B cell (primary cell): Measurements from ENCODE around the gene DENND1A. TPM values are rescaled to one million over a fixed set of nuclear protein-coding genes. Genes with fewer than 3 reads are reported as not detected.

Source experiments
- ATAC-seq: fragments of 200-7000 bp; cut with Tn5 transposase; one replicate; pipeline ENCODE4 v1.10.0; 2021; ENCODE audit warnings: low read depth, mild to moderate bottlenecking, moderate number of reproducible peaks, moderate library complexity
- CTCF ChIA-PET: fragments of 350-600 bp; sonication (Branson Sonifier 250); formaldehyde crosslinking; loops from one replicate; lab custom pipeline; 2021; ENCODE audit warnings: antibody characterized with exemption, inconsistent platforms; lab: Charles Lee
- POLR2A ChIA-PET: fragments of 350-600 bp; sonication (Branson Sonifier 250); formaldehyde crosslinking; loops from one replicate; lab custom pipeline; 2021; ENCODE audit warnings: antibody characterized with exemption; lab: Charles Lee
- DNase-seq: peaks from one replicate; pipeline ENCODE4 v3.0.0; 2013
- H2AFZ ChIP-seq: 2 replicates; pipeline ENCODE4 v1.6.1; 2012; ENCODE audit warnings: mild to moderate bottlenecking, low read depth, low read length; ENCODE audit not compliant: insufficient read depth, poor library complexity, severe bottlenecking
- H3K27ac ChIP-seq, 2 donors: 1 replicate in 1 of 2; 2 replicates in 1 of 2; pipeline ENCODE4 v1.5.1; 2012 to 2013; ENCODE audit warnings: low read length in 2 of 2, mild to moderate bottlenecking in 2 of 2, moderate library complexity in 1 of 2
- H3K27me3 ChIP-seq, 4 experiments: fragments of 200-600 bp in 1 of 4; sonication (generic) in 1 of 4; replicated peaks in 1 of 4; 1 replicate in 2 of 4; 2 replicates in 2 of 4; pipeline versions ENCODE4 v1.6.1 to v1.7.0; 2013 to 2016; ENCODE audit warnings: low read length in 3 of 4, mild to moderate bottlenecking in 2 of 4, mixed read lengths in 1 of 4, moderate library complexity in 1 of 4; ENCODE audit not compliant: insufficient read depth in 4 of 4, control insufficient read depth in 3 of 4; ENCODE audit errors: control extremely low read depth in 1 of 4
- H3K36me3 ChIP-seq, 2 experiments: replicated peaks in 1 of 2; 1 replicate in 1 of 2; 2 replicates in 1 of 2; pipeline versions ENCODE4 v1.6.1 to v1.7.1; 2013; ENCODE audit warnings: low read length in 1 of 2; ENCODE audit not compliant: insufficient read depth in 2 of 2, control insufficient read depth in 1 of 2; ENCODE audit errors: control extremely low read depth in 1 of 2, extremely low read depth in 1 of 2
- H3K4me1 ChIP-seq, 2 donors: fragments of 200-600 bp in 1 of 2; sonication (generic) in 1 of 2; 1 replicate in 1 of 2; 2 replicates in 1 of 2; pipeline versions ENCODE4 v1.5.1 to v1.6.1; 2013 to 2017; ENCODE audit warnings: low read length in 2 of 2; ENCODE audit not compliant: control insufficient read depth in 2 of 2, insufficient read depth in 2 of 2
- H3K4me2 ChIP-seq: replicated peaks from 2 replicates; pipeline ENCODE3; 2012; ENCODE audit warnings: mild to moderate bottlenecking, low read depth, low read length; ENCODE audit not compliant: poor library complexity, severe bottlenecking
- H3K4me3 ChIP-seq, 5 experiments: fragments of 200-600 bp in 1 of 5; sonication (generic) in 1 of 5; 1 replicate in 3 of 5; 2 replicates in 2 of 5; pipeline versions ENCODE4 v1.5.1 to v1.7.0; 2011 to 2016; ENCODE audit warnings: low read length in 4 of 5, mild to moderate bottlenecking in 4 of 5, low read depth in 2 of 5, control low read depth in 1 of 5, moderate library complexity in 1 of 5; ENCODE audit not compliant: insufficient read depth in 1 of 5; ENCODE audit errors: control extremely low read depth in 1 of 5, extremely low read depth in 1 of 5
- H3K79me2 ChIP-seq: fragments of 200-600 bp; sonication (generic); one replicate; pipeline ENCODE4 v1.6.0; 2016; ENCODE audit warnings: low read length; ENCODE audit not compliant: control insufficient read depth, insufficient read depth
- H3K9ac ChIP-seq: fragments of 200-600 bp; sonication (generic); 2 replicates; pipeline ENCODE4 v1.6.1; 2017; ENCODE audit warnings: mild to moderate bottlenecking, low read length, moderate library complexity
- H3K9me3 ChIP-seq, 3 donors: one replicate each; pipeline versions ENCODE4 v1.6.1 to v1.7.1; 2013; ENCODE audit warnings: low read length in 2 of 3; ENCODE audit not compliant: control insufficient read depth in 2 of 3, insufficient read depth in 1 of 3; ENCODE audit errors: control extremely low read depth in 1 of 3
- H4K20me1 ChIP-seq: 2 replicates; pipeline ENCODE4 v1.6.0; 2012; ENCODE audit warnings: mild to moderate bottlenecking, low read length; ENCODE audit not compliant: insufficient read depth, control insufficient read depth, poor library complexity, severe bottlenecking
- H3K27ac Mint-ChIP-seq: one replicate; pipeline ENCODE4 v1.8.0; 2021; ENCODE audit warnings: mixed read lengths
- H3K27me3 Mint-ChIP-seq: one replicate; pipeline ENCODE4 v1.8.0; 2021; ENCODE audit warnings: mixed read lengths
- H3K4me1 Mint-ChIP-seq: one replicate; pipeline ENCODE4 v1.8.0; 2021; ENCODE audit warnings: mixed read lengths
- H3K4me3 Mint-ChIP-seq: one replicate; pipeline ENCODE4 v1.8.0; 2021; ENCODE audit warnings: mixed read lengths
- H3K9me3 Mint-ChIP-seq: one replicate; pipeline ENCODE4 v1.8.0; 2022; ENCODE audit warnings: mixed read lengths; ENCODE audit not compliant: insufficient read depth
- EZH2 ChIP-seq: IDR thresholded peaks from 2 replicates; pipeline ENCODE4 v1.6.1; 2012; ENCODE audit warnings: borderline replicate concordance, low read depth, mild to moderate bottlenecking, moderate library complexity, low read length; ENCODE audit not compliant: insufficient read depth, poor library complexity, severe bottlenecking
- WGBS: methylation state at CpG from one replicate; pipeline ENCODE4 v1.1.5; 2013; ENCODE audit warnings: missing lambda C conversion rate; ENCODE audit not compliant: insufficient coverage; 5-methylcytosine and 5-hydroxymethylcytosine counted together
- intact Hi-C: fragments of 100-400 bp; cut with micrococcal nuclease; formaldehyde crosslinking; loops from one replicate; pipeline ENCODE4 v1.10.0; 2022
- polyA plus RNA-seq: library from polyadenylated mRNA; depleted of rRNA; stranded (reverse); fragments of >200 nt; gene quantifications from 2 replicates; pipeline ENCODE4 v1.2.3, GENCODE V29; 2012
- total RNA-seq, 2 donors: library from RNA; stranded (reverse); fragments of 120-200 nt in 1 of 2; gene quantifications; 1 replicate in 1 of 2; 2 replicates in 1 of 2; pipeline versions ENCODE4 v1.2.3 to v1.2.4, GENCODE V29; 2013 to 2022
- TF ChIP-seq, protein P1 (sequence below): fragments of 200-600 bp; IDR thresholded peaks from one replicate; pipeline ENCODE4 v1.8.0; 2022; ENCODE audit warnings: antibody characterized with exemption, mild to moderate bottlenecking

Gene DENND1A
- total and polyA plus RNA-seq, 2 donors (not counting 1 experiment from before 2014, with no cell fraction given): 10.8 to 26.0 TPM

DNA sequence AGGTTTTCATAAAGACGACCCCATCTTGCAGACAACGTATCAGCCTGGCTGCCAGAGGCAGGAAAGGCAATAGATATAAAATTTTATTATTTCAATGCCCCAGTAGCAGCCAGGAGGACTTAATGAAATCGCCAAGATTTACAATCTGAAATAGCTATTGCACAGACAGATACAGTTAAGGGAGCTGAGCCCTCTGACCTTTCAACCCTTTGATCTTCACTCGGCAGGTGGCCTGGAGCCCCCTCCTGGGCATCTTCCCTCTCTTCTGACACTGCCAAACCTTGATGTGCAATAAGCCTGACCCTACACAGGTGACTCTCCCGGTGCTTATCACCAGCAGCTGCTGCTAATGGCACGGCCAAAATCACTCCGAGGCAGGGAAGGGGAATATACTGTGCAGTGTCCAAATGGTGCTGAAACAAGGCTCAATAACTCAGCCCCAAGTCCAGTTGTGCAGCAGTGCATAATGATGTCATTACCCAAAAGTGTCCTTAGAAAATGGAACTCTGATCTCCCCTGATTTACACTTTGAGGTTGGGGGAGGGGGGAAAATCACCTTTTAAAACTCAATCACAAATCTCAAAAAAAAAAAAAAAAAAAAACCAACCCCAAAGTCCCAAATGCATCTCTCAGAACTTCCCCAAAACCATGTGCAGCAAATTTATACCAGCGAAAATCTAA lies 331.9 kb downstream of the DENND1A start:
- Histone ChIP-seq H3K4me3 (no peak overlapping the region), H3K4me2 (no peak overlapping the region), H3K36me3 (peaks cover 0 to 2% of the 10 kb centered on the region in 2 experiments), H3K27ac (no peak overlapping the region), H3K4me1 (no peaks in the 10 kb centered on the region), H3K9ac (no peak overlapping the region), H4K20me1 (no peaks in the 10 kb centered on the region), H3K9me3 (no peaks in the 10 kb centered on the region), H2AFZ (no peak overlapping the region), H3K79me2 (no peaks in the 10 kb centered on the region), H3K27me3 (no peaks in the 10 kb centered on the region)
- WGBS: 99% methylated on average over 6 of the region's 8 CpGs
- no peak overlapping the region for H3K27ac Mint-ChIP-seq
- H3K4me1 Mint-ChIP-seq: no peaks in the 10 kb centered on the region
- CTCF ChIA-PET: no interaction called here
- POLR2A ChIA-PET: no interaction called here
- no peak overlapping the region for H3K4me3 Mint-ChIP-seq
- DNase-seq: no peak
- no peaks in the 10 kb centered on the region for H3K27me3 Mint-ChIP-seq
- ATAC-seq: no peak
- intact Hi-C loops: no loop called here
- no peak for TF ChIP-seq EZH2
- TF ChIP-seq, protein P1, sequence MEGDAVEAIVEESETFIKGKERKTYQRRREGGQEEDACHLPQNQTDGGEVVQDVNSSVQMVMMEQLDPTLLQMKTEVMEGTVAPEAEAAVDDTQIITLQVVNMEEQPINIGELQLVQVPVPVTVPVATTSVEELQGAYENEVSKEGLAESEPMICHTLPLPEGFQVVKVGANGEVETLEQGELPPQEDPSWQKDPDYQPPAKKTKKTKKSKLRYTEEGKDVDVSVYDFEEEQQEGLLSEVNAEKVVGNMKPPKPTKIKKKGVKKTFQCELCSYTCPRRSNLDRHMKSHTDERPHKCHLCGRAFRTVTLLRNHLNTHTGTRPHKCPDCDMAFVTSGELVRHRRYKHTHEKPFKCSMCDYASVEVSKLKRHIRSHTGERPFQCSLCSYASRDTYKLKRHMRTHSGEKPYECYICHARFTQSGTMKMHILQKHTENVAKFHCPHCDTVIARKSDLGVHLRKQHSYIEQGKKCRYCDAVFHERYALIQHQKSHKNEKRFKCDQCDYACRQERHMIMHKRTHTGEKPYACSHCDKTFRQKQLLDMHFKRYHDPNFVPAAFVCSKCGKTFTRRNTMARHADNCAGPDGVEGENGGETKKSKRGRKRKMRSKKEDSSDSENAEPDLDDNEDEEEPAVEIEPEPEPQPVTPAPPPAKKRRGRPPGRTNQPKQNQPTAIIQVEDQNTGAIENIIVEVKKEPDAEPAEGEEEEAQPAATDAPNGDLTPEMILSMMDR: no peak
- H3K9me3 Mint-ChIP-seq: no peaks in the 10 kb centered on the region

DNA sequence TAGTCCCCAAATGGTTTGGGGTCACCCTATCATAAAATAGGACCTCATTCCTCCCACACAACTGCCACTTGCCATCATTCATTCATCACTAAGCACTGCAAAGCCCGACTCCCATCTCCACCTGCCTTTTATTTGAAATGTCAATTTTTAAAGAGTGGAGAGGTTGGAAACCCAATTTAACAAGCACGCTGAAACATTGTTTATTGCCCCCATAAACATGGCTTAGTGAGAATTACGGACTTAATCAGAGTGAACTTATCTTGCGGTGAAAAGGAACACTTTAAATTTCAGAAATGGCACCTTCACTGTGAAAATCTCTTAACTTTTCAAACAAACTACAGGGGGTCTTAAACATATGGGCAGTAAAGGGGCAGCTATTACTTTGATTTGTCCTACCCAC lies 332.9 kb downstream of the DENND1A start:
- Histone ChIP-seq H2AFZ (no peak overlapping the region), H3K27me3 (no peaks in the 10 kb centered on the region), H3K36me3 (peaks cover 0 to 2% of the 10 kb centered on the region in 2 experiments), H4K20me1 (no peaks in the 10 kb centered on the region), H3K27ac (no peak overlapping the region), H3K79me2 (no peaks in the 10 kb centered on the region), H3K9me3 (no peaks in the 10 kb centered on the region), H3K4me3 (no peak overlapping the region), H3K4me2 (no peak overlapping the region), H3K4me1 (no peaks in the 10 kb centered on the region), H3K9ac (no peak overlapping the region)
- Mint-ChIP-seq H3K9me3 (no peaks in the 10 kb centered on the region), H3K27ac (no peak overlapping the region), H3K4me1 (no peaks in the 10 kb centered on the region), H3K4me3 (no peak overlapping the region), H3K27me3 (no peaks in the 10 kb centered on the region)
- CTCF ChIA-PET: no interaction called here
- intact Hi-C loops: no loop called here
- DNase-seq (no peak), ATAC-seq (no peak)
- WGBS: 100% methylated on average over 2 of the region's 4 CpGs
- POLR2A ChIA-PET: no interaction called here
- TF ChIP-seq, protein P1: no peak
- TF ChIP-seq EZH2: no peak
